Chondrocyte (in vitro differentiated cells): ENCODE results near the gene MTHFD1. TPM values are rescaled to one million over a fixed set of nuclear protein-coding genes. Genes with fewer than 3 reads are reported as not detected.

ENCODE experiments used
- DNase-seq: peaks from one replicate; pipeline ENCODE4 v3.0.0; 2021; ENCODE audit warnings: mixed read lengths, low spot score
- H3K27ac Mint-ChIP-seq: one replicate; pipeline ENCODE4 v1.8.0; 2021; ENCODE audit warnings: mild to moderate bottlenecking, moderate library complexity, mixed read lengths; ENCODE audit not compliant: unreplicated experiment
- H3K27me3 Mint-ChIP-seq: 2 replicates; pipeline ENCODE4 v1.8.0; 2021; ENCODE audit warnings: low read depth, mixed read lengths
- H3K36me3 Mint-ChIP-seq: 2 replicates; pipeline ENCODE4 v1.8.0; 2021; ENCODE audit warnings: low read depth, mixed read lengths
- H3K4me1 Mint-ChIP-seq: 2 replicates; pipeline ENCODE4 v1.8.0; 2021; ENCODE audit warnings: low read depth, mild to moderate bottlenecking, mixed read lengths
- H3K4me3 Mint-ChIP-seq: one replicate; pipeline ENCODE4 v1.8.0; 2021; ENCODE audit warnings: mild to moderate bottlenecking, moderate library complexity, mixed read lengths; ENCODE audit not compliant: unreplicated experiment
- H3K9me3 Mint-ChIP-seq: 2 replicates; pipeline ENCODE4 v1.8.0; 2021; ENCODE audit warnings: low read depth, mixed read lengths
- CTCF ChIP-seq: fragments of 200-600 bp; sonication (generic); IDR thresholded peaks from 2 replicates; pipeline ENCODE4 v1.5.0; 2021; ENCODE audit warnings: antibody characterized with exemption, mild to moderate bottlenecking, moderate library complexity
- total RNA-seq: library from RNA; stranded (reverse); gene quantifications from 3 replicates; pipeline ENCODE4 v1.2.1, GENCODE V29; 2021

The MTHFD1 gene
- total RNA-seq, 1 donor from 2014 or later, result 54.2 TPM

GRCh38 chr14:64422005-64422404 is 33.9 kb downstream of the MTHFD1 start:
- no peaks in the 10 kb centered on the region for H3K9me3 Mint-ChIP-seq
- no peak overlapping the region for H3K4me3 Mint-ChIP-seq
- TF ChIP-seq CTCF, result no peak
- DNase-seq, result no peak
- peaks cover 27% of the 10 kb centered on the region for H3K36me3 Mint-ChIP-seq
- H3K4me1 Mint-ChIP-seq, result peaks cover 24% of the 10 kb centered on the region
- H3K27ac Mint-ChIP-seq, result no peak overlapping the region
- no peaks in the 10 kb centered on the region for H3K27me3 Mint-ChIP-seq

GRCh38 chr14:64422756-64423155 is 34.6 kb downstream of the MTHFD1 start:
- no peaks in the 10 kb centered on the region for H3K27me3 Mint-ChIP-seq
- no peaks in the 10 kb centered on the region for H3K9me3 Mint-ChIP-seq
- no peak for TF ChIP-seq CTCF
- H3K4me1 Mint-ChIP-seq, result peaks cover 17% of the 10 kb centered on the region
- H3K4me3 Mint-ChIP-seq, result no peak overlapping the region
- no peak for DNase-seq
- no peak overlapping the region for H3K27ac Mint-ChIP-seq
- peaks cover 29% of the 10 kb centered on the region for H3K36me3 Mint-ChIP-seq

DNA sequence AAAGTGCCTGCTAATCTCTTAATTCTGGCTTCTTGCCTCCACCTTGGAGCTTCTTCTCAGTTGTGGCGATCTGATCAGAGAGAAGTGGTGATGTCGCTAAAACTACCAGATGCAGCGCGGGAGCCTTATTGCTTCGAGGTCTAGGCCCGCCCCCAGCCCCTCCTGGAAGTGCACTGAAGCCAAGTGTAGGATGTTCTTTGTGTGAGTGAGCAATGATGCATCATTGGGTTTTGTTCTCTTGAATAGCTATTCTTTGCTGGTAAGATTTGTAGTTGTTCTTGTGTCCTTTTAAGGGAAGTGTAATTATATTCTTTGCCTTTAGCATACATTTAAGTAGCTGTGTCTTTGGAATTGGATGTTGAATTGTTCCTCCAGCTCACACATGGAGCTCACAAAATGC is 35.8 kb downstream of the MTHFD1 start:
- Mint-ChIP-seq H3K4me1 (peaks cover 17% of the 10 kb centered on the region), H3K27ac (no peak overlapping the region), H3K27me3 (no peaks in the 10 kb centered on the region), H3K36me3 (peaks cover 31% of the 10 kb centered on the region), H3K9me3 (no peaks in the 10 kb centered on the region), H3K4me3 (no peak overlapping the region)
- no peak for DNase-seq
- no peak for TF ChIP-seq CTCF

- Mint-ChIP-seq H3K9me3 (no peaks in the 10 kb centered on the region), H3K4me3 (no peak overlapping the region), H3K27ac (no peak overlapping the region), H3K4me1 (peaks cover 33% of the 10 kb centered on the region), H3K27me3 (no peaks in the 10 kb centered on the region), H3K36me3 (peaks cover 29% of the 10 kb centered on the region)
- no peak for DNase-seq
- TF ChIP-seq CTCF, result no peak
Observed at GRCh38 chr14:64434528-64434927, 46.4 kb downstream of the MTHFD1 start.

GRCh38 chr14:64438181-64438841 is 50.2 kb downstream of the MTHFD1 start:
- DNase-seq, result no peak
- peak overlapping the region; percentile 92 for H3K27ac Mint-ChIP-seq
- no peak overlapping the region for H3K4me3 Mint-ChIP-seq
- H3K4me1 Mint-ChIP-seq, result peaks cover 58% of the 10 kb centered on the region
- TF ChIP-seq CTCF, result no peak
- H3K27me3 Mint-ChIP-seq, result no peaks in the 10 kb centered on the region
- H3K36me3 Mint-ChIP-seq, result peaks cover 22% of the 10 kb centered on the region
- H3K9me3 Mint-ChIP-seq, result no peaks in the 10 kb centered on the region
